Posterior vena cava (tissue), 2 donors: ENCODE results near the gene FBXO47. TPM values are rescaled to one million over a fixed set of nuclear protein-coding genes. Genes with fewer than 3 reads are reported as not detected.
A peak's percentile ranks its signal among the peaks of the same experiment; 100 is the strongest.
"Not testable (repeated sequence)": the region's sequence is repeated elsewhere in the genome, so short reads cannot be mapped to it uniquely, and the experiment has no call there.

Experiments used
- DNase-seq: peaks from one replicate; pipeline ENCODE4 v3.0.0-alpha.2; 2020; ENCODE audit warnings: low spot score
- intact Hi-C, 2 donors: fragments of 100-400 bp; cut with DNase I; formaldehyde crosslinking; loops; one replicate each; pipeline versions ENCODE4 v1.14.1 to v1.14.2; 2022 to 2023
- total RNA-seq, 2 donors: library from RNA; stranded (reverse); fragmentation: NEBNext Ultra II Directional; extraction: Animal tissue kit (Norgen Biotek cat#: 25700); gene quantifications; one replicate each; pipeline ENCODE4 v1.2.1, GENCODE V29; 2021
- donor health status: DM: yes; HTN: yes; CAD: no.
- donor health status: DM: yes; HTN: yes; CAD: no.

Gene FBXO47
- total RNA-seq, 2 donors from 2014 or later: not detected

GRCh38 chr17:38982858-38983746 lies 15.9 kb upstream of the FBXO47 start:
- intact Hi-C loops: loop anchor here (2.0 to 10.0 kb wide), 4 partner anchors 169 to 262 kb away; partner anchors contain the start of gene PLXDC1 (in 1 of the 2)
- no peak for DNase-seq

- DNase-seq: no peak
- intact Hi-C loops: loop anchor here (2.0 to 10.0 kb wide), 4 partner anchors 171 to 263 kb away; partner anchors contain the start of gene PLXDC1 (in 1 of the 2)
These were observed 14.4 kb upstream of the FBXO47 start for GRCh38 chr17:38981636-38982035.

DNA sequence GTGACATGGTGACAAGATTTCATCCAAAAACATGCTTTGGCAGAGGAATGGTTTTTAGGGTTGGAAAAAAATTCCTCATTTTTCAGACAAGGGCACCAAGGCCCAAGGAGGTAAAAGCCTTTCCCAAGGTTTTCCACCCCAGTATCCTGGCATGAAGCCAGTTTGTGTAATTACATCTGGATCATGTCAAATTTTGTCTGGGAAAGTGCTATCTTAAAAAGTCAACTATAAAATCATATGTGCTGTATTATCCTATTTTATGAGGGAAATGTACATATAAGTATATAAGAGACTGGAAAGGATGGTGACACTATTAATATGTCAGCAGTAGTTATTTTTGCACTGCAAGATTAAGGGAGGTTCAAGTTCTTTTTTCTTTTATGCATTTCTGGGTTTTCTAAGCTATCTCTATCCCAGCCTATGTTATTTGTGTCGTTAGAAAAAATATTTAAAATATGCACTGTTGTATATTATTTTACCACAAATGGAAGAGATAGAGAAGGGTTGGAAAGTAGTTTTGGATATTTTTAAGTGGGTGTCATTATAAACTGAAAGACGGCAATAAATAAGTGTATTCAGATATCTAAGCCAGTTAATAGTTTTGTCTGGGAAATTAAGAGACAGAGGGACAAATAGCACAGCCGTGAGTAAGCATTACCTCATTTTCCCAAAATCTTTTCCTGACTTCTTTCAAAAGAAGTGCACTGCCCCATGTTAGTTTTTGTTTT lies 13.5 kb upstream of the FBXO47 start:
- no peak for DNase-seq
- intact Hi-C loops: loop anchor here (5.0 to 10.0 kb wide), 3 partner anchors 172 to 264 kb away; partner anchors contain the start of gene PLXDC1 (in 1 of the 2)

- DNase-seq: no peak
- intact Hi-C loops: no loop called here
These were observed 11.0 kb upstream of the FBXO47 start for GRCh38 chr17:38978180-38978579.

- intact Hi-C loops, DNase-seq: not testable (repeated sequence)
These were observed 9.0 kb upstream of the FBXO47 start for GRCh38 chr17:38976187-38976551.

DNA sequence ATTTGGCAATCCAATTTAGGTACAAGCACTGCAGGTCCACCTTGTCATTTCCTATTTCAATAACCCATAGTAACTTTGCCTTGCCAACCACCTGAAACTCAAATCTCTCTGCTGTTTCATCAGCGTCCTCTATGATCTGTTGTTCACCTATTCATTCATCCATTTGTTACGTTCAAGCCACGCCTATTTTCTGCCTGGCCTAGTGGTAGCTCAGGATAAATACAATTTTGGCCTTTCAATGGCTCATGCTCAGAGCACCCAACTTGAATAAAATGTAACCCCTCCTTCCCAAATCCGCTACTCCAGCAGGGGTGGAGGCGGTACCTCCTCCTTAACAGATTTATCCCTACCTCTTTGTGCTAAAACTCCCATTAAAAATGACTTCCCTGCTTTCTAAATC lies 3.6 kb upstream of the FBXO47 start:
- peak; percentile 3 for DNase-seq
- intact Hi-C loops: loop anchor here in 1 of 2 donors (5.0 kb wide), 1 partner anchor 69 kb away; no protein-coding TSS in a partner anchor

GRCh38 chr17:38970128-38970527 lies 2.9 kb upstream of the FBXO47 start:
- peak; percentile 16 for DNase-seq
- intact Hi-C loops: loop anchor here in 1 of 2 donors (5.0 kb wide), 1 partner anchor 68 kb away; no protein-coding TSS in a partner anchor

DNA sequence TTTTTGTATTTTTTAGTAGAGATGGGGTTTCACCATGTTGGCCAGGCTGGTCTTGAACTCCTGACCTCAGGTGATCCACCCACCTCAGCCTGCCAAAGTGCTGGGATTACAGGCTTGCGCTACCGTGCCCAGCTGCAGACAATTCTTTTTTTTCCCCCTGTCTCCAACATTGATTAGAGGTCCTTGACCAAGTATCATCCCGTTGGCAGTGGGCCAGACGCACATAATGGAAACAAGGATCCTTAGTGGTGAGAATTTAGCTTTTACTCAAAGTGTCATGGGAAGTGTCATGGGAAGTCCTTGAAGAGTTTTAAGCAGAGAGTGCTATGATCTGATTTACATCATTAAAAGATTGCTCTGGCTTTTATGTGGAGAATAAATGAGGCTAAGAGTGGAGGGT lies 2.1 kb upstream of the FBXO47 start:
- DNase-seq: peak; percentile 58
- intact Hi-C loops: no loop called here

- DNase-seq: no peak
- intact Hi-C loops: no loop called here
These were observed 5.8 kb downstream of the FBXO47 start for GRCh38 chr17:38961413-38961812.

DNA sequence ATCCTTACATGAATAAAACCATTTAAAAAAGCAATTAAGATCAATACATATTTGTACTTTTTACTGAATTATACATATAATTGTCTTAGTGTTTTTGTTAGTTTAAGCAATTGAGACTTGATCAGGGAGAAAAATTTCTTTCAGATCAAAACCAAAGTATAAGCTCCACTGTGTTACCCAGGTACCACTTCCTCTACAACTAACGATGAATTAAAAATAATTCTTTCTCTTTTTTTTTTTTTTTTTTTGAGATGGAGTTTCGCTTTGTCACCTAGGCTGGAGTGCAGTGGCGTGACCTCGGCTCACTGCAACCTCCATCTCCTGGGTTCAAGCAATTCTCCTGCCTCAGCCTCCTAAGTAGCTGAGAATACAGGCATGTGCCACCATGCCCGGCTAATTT lies 6.8 kb downstream of the FBXO47 start:
- DNase-seq: no peak
- intact Hi-C loops: no loop called here

DNA sequence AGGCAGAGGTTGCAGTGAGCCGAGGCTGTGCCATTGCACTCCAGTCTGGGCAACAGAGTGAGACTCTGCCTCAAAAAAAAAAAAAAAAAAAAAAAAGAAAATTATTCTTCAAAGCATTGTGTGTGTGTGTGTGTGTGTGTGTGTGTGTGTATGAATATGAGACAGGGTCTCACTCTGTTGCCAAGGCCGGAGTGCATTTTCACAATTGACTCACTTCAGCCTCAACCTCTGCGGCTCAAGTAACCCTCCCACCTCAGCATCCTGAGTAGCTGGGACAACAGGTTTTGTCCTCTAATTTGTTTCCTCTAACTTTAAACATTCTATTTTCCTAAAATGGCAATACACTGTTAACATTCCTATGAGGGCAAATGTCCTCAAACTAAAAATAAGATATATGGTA lies 7.7 kb downstream of the FBXO47 start:
- DNase-seq: no peak
- intact Hi-C loops: no loop called here

DNA sequence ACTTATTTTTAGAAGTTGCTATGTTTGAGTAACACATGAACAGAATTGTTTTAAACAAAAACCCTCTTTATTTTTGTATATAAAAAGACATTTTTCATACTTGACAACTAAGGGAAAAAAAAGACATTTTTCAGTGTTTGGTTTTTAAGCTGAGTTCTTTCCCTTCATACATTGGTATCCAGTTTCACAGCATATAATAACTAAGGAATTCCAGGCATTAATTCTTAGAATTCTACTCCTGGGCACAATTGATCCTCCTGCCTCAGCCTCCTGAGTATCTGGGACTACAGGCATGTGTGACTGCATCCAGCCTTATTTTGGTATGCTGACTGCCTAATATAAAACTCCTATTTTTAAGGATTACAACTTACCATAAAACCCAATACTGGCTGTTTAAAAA lies 8.4 kb downstream of the FBXO47 start:
- no peak for DNase-seq
- intact Hi-C loops: no loop called here

DNA sequence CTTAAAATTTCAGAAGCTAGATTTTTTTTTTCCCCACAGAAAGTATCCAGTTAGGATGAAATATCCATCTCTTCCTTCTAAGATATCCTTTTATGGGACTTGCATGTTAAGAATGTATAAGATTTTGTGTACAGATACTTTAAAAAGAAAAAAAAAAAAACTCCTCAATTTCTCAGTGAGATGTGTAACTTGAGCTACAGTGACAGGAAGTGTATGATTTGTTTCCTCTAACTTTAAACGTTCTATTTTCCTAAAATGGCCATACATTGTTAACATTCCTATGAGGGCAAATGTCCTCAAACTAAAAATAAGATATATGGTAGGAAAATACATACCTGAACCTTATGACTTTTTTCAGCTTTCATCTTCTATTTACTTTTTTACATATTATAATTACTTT lies 8.9 kb downstream of the FBXO47 start:
- intact Hi-C loops: no loop called here
- no peak for DNase-seq

DNA sequence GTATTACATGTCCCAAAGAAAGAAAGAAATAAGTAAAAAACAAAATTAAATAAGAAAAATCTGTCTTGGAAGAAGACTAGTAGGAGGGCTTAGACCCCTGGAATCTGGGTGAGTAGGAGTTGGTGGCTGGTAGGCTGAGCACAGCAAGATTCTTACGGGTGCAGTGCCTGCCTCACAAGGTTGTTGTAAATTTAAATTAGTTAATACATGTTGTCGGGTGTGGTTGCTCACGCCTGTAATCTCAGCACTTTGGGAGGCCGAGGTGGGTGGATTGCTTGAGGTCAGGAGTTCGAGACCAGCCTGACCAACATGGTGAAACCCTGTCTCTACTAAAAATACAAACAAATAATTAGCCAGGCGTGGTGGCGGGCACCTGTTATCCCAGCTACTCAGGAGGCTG lies 13.4 kb downstream of the FBXO47 start:
- intact Hi-C loops, DNase-seq: not testable (repeated sequence)

GRCh38 chr17:38947189-38947588 lies 20.0 kb downstream of the FBXO47 start:
- intact Hi-C loops: no loop called here
- DNase-seq: no peak

DNA sequence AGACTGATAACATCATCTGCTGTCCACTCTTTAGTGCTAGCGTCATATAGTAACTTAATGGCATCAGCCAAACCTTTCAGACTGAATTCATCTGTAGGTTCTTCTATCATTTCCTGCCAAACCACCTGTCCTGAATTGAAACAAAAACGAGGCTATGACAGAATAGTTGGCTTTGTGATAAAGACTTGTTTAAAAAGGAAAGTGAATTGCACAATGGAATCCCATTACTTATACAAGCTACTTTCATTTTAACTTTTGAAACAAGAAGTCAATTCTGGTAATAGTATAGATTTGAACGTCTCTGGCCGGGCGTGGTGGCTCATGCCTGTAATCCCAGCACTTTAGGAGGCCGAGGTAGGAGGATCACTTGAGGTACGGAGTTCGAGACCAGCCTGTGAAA lies 23.6 kb downstream of the FBXO47 start:
- no peak for DNase-seq
- intact Hi-C loops: no loop called here

GRCh38 chr17:38942696-38943334 lies 24.4 kb downstream of the FBXO47 start:
- intact Hi-C loops: no loop called here
- no peak for DNase-seq

GRCh38 chr17:38940404-38940803 lies 26.8 kb downstream of the FBXO47 start:
- no peak for DNase-seq
- intact Hi-C loops: no loop called here

GRCh38 chr17:38939987-38940386 lies 27.2 kb downstream of the FBXO47 start:
- intact Hi-C loops: no loop called here
- no peak for DNase-seq

GRCh38 chr17:38933962-38934361 lies 33.2 kb downstream of the FBXO47 start:
- DNase-seq, intact Hi-C loops: not testable (repeated sequence)
